NT2/D1 (cell line): ENCODE data around the gene BCL2L12.

ENCODE experiments used
- YY1 ChIP-seq: IDR thresholded peaks from 2 replicates; pipeline ENCODE4 v1.6.1; 2011; ENCODE audit not compliant: insufficient read length, insufficient read depth
- ZNF274 ChIP-seq: IDR thresholded peaks from 2 replicates; pipeline ENCODE4 v1.6.1; 2011; ENCODE audit warnings: mild to moderate bottlenecking, low read depth, low read length

DNA sequence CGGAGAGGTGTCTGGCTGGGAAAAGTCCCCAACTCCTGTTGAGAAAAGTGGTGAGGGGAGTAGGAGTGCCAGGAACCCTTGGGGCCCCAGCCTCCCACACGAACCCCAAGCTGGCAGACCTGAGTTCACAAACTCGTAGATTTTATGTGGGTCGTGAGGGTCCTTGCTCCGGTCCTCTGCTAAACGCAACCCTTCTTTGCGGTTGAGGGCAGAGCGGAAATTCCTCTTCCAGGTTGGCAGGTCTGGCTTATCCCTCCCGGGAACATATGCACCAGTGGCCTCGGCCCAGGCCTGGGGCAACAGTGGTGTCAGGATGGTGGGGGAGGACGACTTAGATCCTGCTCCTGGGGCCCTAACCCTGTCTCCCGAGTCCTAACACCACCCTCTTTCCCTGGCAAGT lies 2.5 kb upstream of the BCL2L12 start:
- TF ChIP-seq YY1 (no peak), ZNF274 (no peak)
